ENCODE data around the gene SLC2A9.

Gene SLC2A9

GRCh38 chr4:9880406-9881197 is 140.7 kb downstream of the SLC2A9 start:
- DNase-seq, result no peak

GRCh38 chr4:9877123-9877522 is 144.2 kb downstream of the SLC2A9 start:
- no peak for DNase-seq

GRCh38 chr4:9875516-9875915 is 145.8 kb downstream of the SLC2A9 start:
- DNase-seq, result no peak

- no peak for DNase-seq
These were observed 146.9 kb downstream of the SLC2A9 start for GRCh38 chr4:9874385-9874784.

- no peak for DNase-seq
These were observed 151.0 kb downstream of the SLC2A9 start for GRCh38 chr4:9870165-9870790.

- no peak for DNase-seq
These were observed 153.4 kb downstream of the SLC2A9 start for GRCh38 chr4:9867751-9868425.

GRCh38 chr4:9866931-9867330 is 154.4 kb downstream of the SLC2A9 start:
- no peak for DNase-seq

GRCh38 chr4:9861561-9861960 is 159.7 kb downstream of the SLC2A9 start:
- DNase-seq, result no peak

- DNase-seq, result no peak
These were observed 161.5 kb downstream of the SLC2A9 start for GRCh38 chr4:9859810-9860209.

GRCh38 chr4:9849538-9849920 is 171.8 kb downstream of the SLC2A9 start:
- no peak for DNase-seq

GRCh38 chr4:9847968-9848748 is 173.1 kb downstream of the SLC2A9 start:
- no peak for DNase-seq

GRCh38 chr4:9845791-9846493 is 175.4 kb downstream of the SLC2A9 start:
- DNase-seq, result no peak

GRCh38 chr4:9841072-9841471 is 180.2 kb downstream of the SLC2A9 start:
- no peak for DNase-seq

GRCh38 chr4:9835430-9835829 is 185.9 kb downstream of the SLC2A9 start:
- no peak for DNase-seq

GRCh38 chr4:9833421-9833820 is 187.9 kb downstream of the SLC2A9 start:
- no peak for DNase-seq

- no peak for DNase-seq
These were observed 188.7 kb downstream of the SLC2A9 start for GRCh38 chr4:9832640-9833039.

GRCh38 chr4:9826551-9826950 is 194.7 kb downstream of the SLC2A9 start:
- DNase-seq, result no peak

- no peak for DNase-seq
These were observed 196.2 kb downstream of the SLC2A9 start for GRCh38 chr4:9825049-9825448.

GRCh38 chr4:9820343-9820742 is 201.0 kb downstream of the SLC2A9 start:
- DNase-seq, result no peak

GRCh38 chr4:9816285-9816684 is 205.0 kb downstream of the SLC2A9 start:
- DNase-seq, result no peak

GRCh38 chr4:9812501-9813340 is 208.6 kb downstream of the SLC2A9 start:
- DNase-seq, result no peak

GRCh38 chr4:9811806-9812205 is 209.5 kb downstream of the SLC2A9 start:
- DNase-seq, result no peak
